DOHH2 (cell line): ENCODE measurements around the gene ZNF879.
A peak's percentile ranks its signal among the peaks of the same experiment; 100 is the strongest.

Source experiments
- H3F3A ChIP-seq: fragments of 200-600 bp; sonication (generic), shearing (Covaris generic); 2 replicates; pipeline ENCODE4 v1.6.0; 2016; ENCODE audit warnings: antibody characterized with exemption, mild to moderate bottlenecking; ENCODE audit not compliant: control insufficient read depth, insufficient read depth
- H3K27ac ChIP-seq: fragments of 200-600 bp; sonication (generic); 2 replicates; pipeline ENCODE4 v1.5.1; 2014; ENCODE audit warnings: low read depth, mild to moderate bottlenecking, low read length, moderate library complexity
- H3K27me3 ChIP-seq: fragments of 200-600 bp; sonication (generic); 2 replicates; pipeline ENCODE4 v1.6.1; 2014; ENCODE audit warnings: mild to moderate bottlenecking, low read length, mixed read lengths; ENCODE audit not compliant: control insufficient read depth
- H3K36me3 ChIP-seq: fragments of 200-600 bp; sonication (generic); 2 replicates; pipeline ENCODE4 v1.6.1; 2014; ENCODE audit warnings: mild to moderate bottlenecking, low read length, moderate library complexity, mixed read lengths; ENCODE audit not compliant: control insufficient read depth
- H3K4me1 ChIP-seq: fragments of 200-600 bp; sonication (generic); 2 replicates; pipeline ENCODE4 v1.6.1; 2014; ENCODE audit warnings: mild to moderate bottlenecking, low read length, mixed read lengths; ENCODE audit not compliant: control insufficient read depth
- H3K4me2 ChIP-seq: fragments of 200-600 bp; sonication (generic); 2 replicates; pipeline ENCODE4 v1.6.0; 2014; ENCODE audit warnings: mild to moderate bottlenecking, low read length, moderate library complexity
- H3K4me3 ChIP-seq: fragments of 200-600 bp; sonication (generic); 2 replicates; pipeline ENCODE4 v1.5.1; 2014; ENCODE audit warnings: mild to moderate bottlenecking, low read length, mixed read lengths
- H3K79me2 ChIP-seq: fragments of 200-600 bp; sonication (generic); 2 replicates; pipeline ENCODE4 v1.6.1; 2014; ENCODE audit warnings: mild to moderate bottlenecking, low read length, mixed read lengths; ENCODE audit not compliant: control insufficient read depth
- H3K9me2 ChIP-seq: fragments of 200-600 bp; sonication (generic); replicated peaks from 2 replicates; pipeline ENCODE4 v1.6.1; 2014; ENCODE audit warnings: mild to moderate bottlenecking, low read length, mixed read lengths; ENCODE audit not compliant: control insufficient read depth
- H3K9me3 ChIP-seq: fragments of 200-600 bp; sonication (generic); 2 replicates; pipeline ENCODE4 v1.6.1; 2014; ENCODE audit warnings: antibody characterized with exemption, low read length, mixed read lengths; ENCODE audit not compliant: control insufficient read depth, insufficient read depth
- H4K20me1 ChIP-seq: fragments of 200-600 bp; sonication (generic); 2 replicates; pipeline ENCODE4 v1.6.0; 2014; ENCODE audit warnings: low read depth, mild to moderate bottlenecking, antibody characterized with exemption, low read length, moderate library complexity; ENCODE audit not compliant: control insufficient read depth, insufficient read depth
- EZH2phosphoT487 ChIP-seq: fragments of 200-600 bp; sonication (generic); IDR thresholded peaks from 2 replicates; pipeline ENCODE4 v1.6.1; 2017; ENCODE audit warnings: borderline replicate concordance, mild to moderate bottlenecking, antibody characterized with exemption, low read length, moderate library complexity, mixed read lengths
- TF ChIP-seq, protein P1 (sequence below): fragments of 200-600 bp; sonication (generic); IDR thresholded peaks from one replicate; pipeline ENCODE4 v1.5.1; 2014; ENCODE audit warnings: antibody characterized with exemption, mild to moderate bottlenecking, low read depth, low read length; ENCODE audit not compliant: poor library complexity, severe bottlenecking

The ZNF879 gene

DNA sequence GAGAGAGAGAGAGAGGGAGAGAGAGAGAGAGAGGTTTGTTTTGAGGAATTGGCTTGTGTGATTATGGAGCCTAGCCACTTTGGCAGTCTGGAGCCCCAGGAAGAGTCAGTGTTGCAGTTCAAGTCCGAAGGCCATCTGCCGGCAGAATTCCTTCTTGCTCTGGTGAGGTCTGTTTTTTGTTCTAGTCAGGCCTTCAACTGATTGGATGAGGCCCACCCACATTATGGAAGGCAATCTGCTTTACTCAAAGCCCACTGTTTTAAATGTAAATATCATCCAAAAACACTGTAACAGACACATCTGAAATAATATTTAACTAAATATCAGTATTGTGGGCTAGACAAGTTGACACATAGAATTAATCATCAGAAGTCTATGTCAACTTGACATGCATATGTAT is 17.0 kb upstream of the ZNF879 start:
- Histone ChIP-seq H3K9me3 (0 out of 2 replicates have a peak, but pooled peaks cover 2% of the 10 kb centered on the region), H3K79me2 (no peaks in the 10 kb centered on the region), H3K4me2 (no peak overlapping the region)

DNA sequence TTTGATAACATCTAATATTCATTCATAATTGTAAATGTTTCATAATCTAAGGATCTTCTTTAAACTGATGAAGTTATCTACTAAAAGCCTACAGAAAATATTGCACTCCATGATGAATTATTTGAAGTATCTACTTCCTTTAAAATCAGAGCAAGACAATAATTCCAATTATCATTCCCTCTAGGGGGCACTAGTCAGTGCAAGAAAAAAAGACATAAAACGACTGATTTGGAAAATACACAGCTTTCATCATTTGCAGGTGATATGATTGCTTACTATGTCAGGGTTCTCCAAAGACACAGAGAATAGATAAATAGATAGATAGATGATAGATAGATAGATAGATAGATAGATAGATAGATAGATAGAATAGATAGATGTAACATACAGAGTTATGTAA is 14.9 kb upstream of the ZNF879 start:
- TF ChIP-seq, protein P1, sequence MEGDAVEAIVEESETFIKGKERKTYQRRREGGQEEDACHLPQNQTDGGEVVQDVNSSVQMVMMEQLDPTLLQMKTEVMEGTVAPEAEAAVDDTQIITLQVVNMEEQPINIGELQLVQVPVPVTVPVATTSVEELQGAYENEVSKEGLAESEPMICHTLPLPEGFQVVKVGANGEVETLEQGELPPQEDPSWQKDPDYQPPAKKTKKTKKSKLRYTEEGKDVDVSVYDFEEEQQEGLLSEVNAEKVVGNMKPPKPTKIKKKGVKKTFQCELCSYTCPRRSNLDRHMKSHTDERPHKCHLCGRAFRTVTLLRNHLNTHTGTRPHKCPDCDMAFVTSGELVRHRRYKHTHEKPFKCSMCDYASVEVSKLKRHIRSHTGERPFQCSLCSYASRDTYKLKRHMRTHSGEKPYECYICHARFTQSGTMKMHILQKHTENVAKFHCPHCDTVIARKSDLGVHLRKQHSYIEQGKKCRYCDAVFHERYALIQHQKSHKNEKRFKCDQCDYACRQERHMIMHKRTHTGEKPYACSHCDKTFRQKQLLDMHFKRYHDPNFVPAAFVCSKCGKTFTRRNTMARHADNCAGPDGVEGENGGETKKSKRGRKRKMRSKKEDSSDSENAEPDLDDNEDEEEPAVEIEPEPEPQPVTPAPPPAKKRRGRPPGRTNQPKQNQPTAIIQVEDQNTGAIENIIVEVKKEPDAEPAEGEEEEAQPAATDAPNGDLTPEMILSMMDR = peak; percentile 38
- TF ChIP-seq EZH2phosphoT487 = no peak
- no peaks in the 10 kb centered on the region for H3K36me3 ChIP-seq
- no peaks in the 10 kb centered on the region for H3K4me1 ChIP-seq
- no peaks in the 10 kb centered on the region for H3K79me2 ChIP-seq
- H3F3A ChIP-seq = no peaks in the 10 kb centered on the region
- H4K20me1 ChIP-seq = no peaks in the 10 kb centered on the region
- H3K4me3 ChIP-seq = no peak overlapping the region
- no peaks in the 10 kb centered on the region for H3K27me3 ChIP-seq
- H3K4me2 ChIP-seq = no peak overlapping the region
- H3K9me3 ChIP-seq = peaks cover 8% of the 10 kb centered on the region
- H3K9me2 ChIP-seq = no peaks in the 10 kb centered on the region
- H3K27ac ChIP-seq = no peak overlapping the region

More for the DNA sequence above, 17.0 kb upstream of the ZNF879 start:
- TF ChIP-seq EZH2phosphoT487 = no peak
- TF ChIP-seq, protein P1 = no peak
- Histone ChIP-seq H3F3A (no peaks in the 10 kb centered on the region), H3K27me3 (no peaks in the 10 kb centered on the region), H3K4me3 (no peak overlapping the region), H3K4me1 (no peaks in the 10 kb centered on the region), H3K27ac (no peak overlapping the region), H3K9me2 (no peaks in the 10 kb centered on the region), H3K36me3 (no peaks in the 10 kb centered on the region), H4K20me1 (no peaks in the 10 kb centered on the region)

DNA sequence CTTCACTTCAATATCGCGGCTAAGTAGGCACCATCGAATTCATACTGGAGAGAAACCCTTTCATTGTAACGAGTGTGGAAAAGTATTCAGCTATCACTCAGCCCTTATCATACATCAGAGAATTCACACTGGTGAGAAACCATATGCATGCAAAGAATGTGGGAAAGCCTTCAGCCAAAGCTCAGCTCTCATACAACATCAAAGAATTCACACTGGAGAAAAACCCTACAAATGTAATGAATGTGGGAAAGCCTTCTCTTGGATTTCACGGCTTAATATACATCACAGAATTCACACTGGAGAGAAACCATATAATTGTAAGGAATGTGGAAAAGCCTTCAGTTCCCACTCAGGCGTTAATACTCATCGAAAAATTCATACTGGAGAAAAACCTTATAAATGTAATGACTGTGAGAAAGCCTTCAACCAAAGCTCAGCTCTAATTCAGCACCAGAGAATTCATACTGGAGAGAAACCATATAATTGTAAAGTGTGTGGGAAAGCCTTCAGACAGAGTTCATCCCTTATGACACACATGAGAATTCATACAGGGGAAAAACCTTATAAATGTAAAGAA is 9.5 kb downstream of the ZNF879 start:
- Histone ChIP-seq H3K36me3 (0 out of 2 replicates have a peak, but pooled peaks cover 4% of the 10 kb centered on the region), H3F3A (no peaks in the 10 kb centered on the region), H4K20me1 (no peaks in the 10 kb centered on the region), H3K27me3 (no peaks in the 10 kb centered on the region), H3K4me3 (no peak overlapping the region), H3K9me3 (peaks cover 27% of the 10 kb centered on the region), H3K4me2 (no peak overlapping the region), H3K4me1 (no peaks in the 10 kb centered on the region), H3K79me2 (no peaks in the 10 kb centered on the region), H3K9me2 (no peaks in the 10 kb centered on the region), H3K27ac (no peak overlapping the region)
- TF ChIP-seq, protein P1 = no peak
- TF ChIP-seq EZH2phosphoT487 = no peak
